RPMI7951 (cell line): ENCODE measurements around the gene DNMT3A. TPM values are rescaled to one million over a fixed set of nuclear protein-coding genes. Genes with fewer than 3 reads are reported as not detected.

Experiments
- DNase-seq: peaks from one replicate; pipeline ENCODE4 v3.0.0-alpha.2; 2012; ENCODE audit warnings: low read depth
- total RNA-seq: library from RNA; depleted of rRNA; stranded (reverse); fragments of >200 nt; shearing (Covaris generic); gene quantifications from 2 replicates; pipeline ENCODE4 v1.2.3, GENCODE V29; 2014; rRNA removed

DNMT3A gene
- total RNA-seq, 1 experiment from 2014 or later = 1.4 TPM

GRCh38 chr2:25204190-25204838 lies 137.4 kb downstream of the DNMT3A start:
- no peak for DNase-seq

GRCh38 chr2:25202275-25202674 lies 139.4 kb downstream of the DNMT3A start:
- DNase-seq = no peak

GRCh38 chr2:25201794-25202193 lies 139.9 kb downstream of the DNMT3A start:
- DNase-seq = no peak

- DNase-seq = no peak
Measured at GRCh38 chr2:25201265-25201664, 140.5 kb downstream of the DNMT3A start.

GRCh38 chr2:25198576-25198975 lies 143.1 kb downstream of the DNMT3A start:
- DNase-seq = no peak

- peak; percentile 14 for DNase-seq
Measured at GRCh38 chr2:25198209-25198525, 143.6 kb downstream of the DNMT3A start.

GRCh38 chr2:25197336-25198208 lies 144.2 kb downstream of the DNMT3A start:
- peak; percentile 49 for DNase-seq

GRCh38 chr2:25194576-25195122 lies 147.1 kb downstream of the DNMT3A start:
- no peak for DNase-seq

- no peak for DNase-seq
Measured at GRCh38 chr2:25190536-25190935, 151.2 kb downstream of the DNMT3A start.

- DNase-seq = no peak
Measured at GRCh38 chr2:25188405-25188804, 153.3 kb downstream of the DNMT3A start.

- DNase-seq = no peak
Measured at GRCh38 chr2:25187729-25188350, 153.9 kb downstream of the DNMT3A start.

- no peak for DNase-seq
Measured at GRCh38 chr2:25184254-25184653, 157.5 kb downstream of the DNMT3A start.

- no peak for DNase-seq
Measured at GRCh38 chr2:25178976-25179375, 162.7 kb downstream of the DNMT3A start.

Other genes with a start within 250 kb of the DNMT3A start
- 5.8 and 9.0 TPM in 2 replicates for gene POMC, start 173.3 kb downstream of the DNMT3A start, total RNA-seq